ENCODE data around the gene SSH2. TPM values are rescaled to one million over a fixed set of nuclear protein-coding genes. Genes with fewer than 3 reads are reported as not detected.
"Not testable (repeated sequence)": the region's sequence is repeated elsewhere in the genome, so short reads cannot be mapped to it uniquely, and the experiment has no call there.

SSH2 gene
- total RNA-seq, 2 experiments from 2014 or later: 62.9 to 65.8 TPM

- no peaks in the 10 kb centered on the region for H3K27me3 Mint-ChIP-seq
- CTCF ChIA-PET: interaction anchor here (0.6 to 1.4 kb wide), 3 partner anchors 14 to 161 kb away, joined by 3 to 5 read pairs (median 5); no protein-coding TSS in a partner anchor
- POLR2A ChIA-PET: no interaction called here
- no peaks in the 10 kb centered on the region for H3K4me1 Mint-ChIP-seq
- no peak for DNase-seq
- no peak overlapping the region for H3K27ac Mint-ChIP-seq
- H3K36me3 Mint-ChIP-seq (ENCODE audit: low read depth): no peaks in the 10 kb centered on the region
- no peak overlapping the region for H3K4me3 Mint-ChIP-seq
- H3K9me3 Mint-ChIP-seq: no peaks in the 10 kb centered on the region
Observed at GRCh38 chr17:29800457-29800856, 129.6 kb downstream of the SSH2 start.

GRCh38 chr17:29796652-29797051 is 133.4 kb downstream of the SSH2 start:
- peaks cover 3% of the 10 kb centered on the region for H3K36me3 Mint-ChIP-seq (ENCODE audit: low read depth)
- no peaks in the 10 kb centered on the region for H3K4me1 Mint-ChIP-seq
- H3K9me3 Mint-ChIP-seq: no peaks in the 10 kb centered on the region
- no peak overlapping the region for H3K27ac Mint-ChIP-seq
- no peaks in the 10 kb centered on the region for H3K27me3 Mint-ChIP-seq
- DNase-seq: no peak
- ChIA-PET POLR2A (no interaction called here), CTCF (no interaction called here)
- H3K4me3 Mint-ChIP-seq: no peak overlapping the region

DNA sequence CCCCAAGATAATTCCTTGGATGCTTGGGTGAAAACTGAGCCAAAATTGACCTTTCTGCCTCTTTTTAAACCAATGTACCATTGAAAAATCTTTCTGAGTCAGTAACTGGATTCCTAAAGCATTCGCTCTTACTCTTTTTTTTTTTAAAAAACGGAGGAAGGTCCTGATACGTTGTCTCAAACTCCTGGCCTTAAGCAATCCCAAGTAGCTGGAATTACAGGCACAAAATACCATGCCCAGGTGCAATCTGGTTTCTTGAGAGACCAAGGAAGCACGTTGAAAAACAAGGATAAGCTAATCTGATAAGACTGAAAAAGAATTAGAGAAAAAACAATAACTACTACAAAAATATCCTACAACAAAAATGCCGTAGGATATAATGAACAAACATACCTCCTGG is 136.5 kb downstream of the SSH2 start:
- H3K9me3 Mint-ChIP-seq: no peaks in the 10 kb centered on the region
- no peak for DNase-seq
- POLR2A ChIA-PET: no interaction called here
- H3K27ac Mint-ChIP-seq: no peak overlapping the region
- no peak overlapping the region for H3K4me3 Mint-ChIP-seq
- no peaks in the 10 kb centered on the region for H3K27me3 Mint-ChIP-seq
- peaks cover 6% of the 10 kb centered on the region for H3K36me3 Mint-ChIP-seq (ENCODE audit: low read depth)
- no peaks in the 10 kb centered on the region for H3K4me1 Mint-ChIP-seq
- CTCF ChIA-PET: no interaction called here

DNA sequence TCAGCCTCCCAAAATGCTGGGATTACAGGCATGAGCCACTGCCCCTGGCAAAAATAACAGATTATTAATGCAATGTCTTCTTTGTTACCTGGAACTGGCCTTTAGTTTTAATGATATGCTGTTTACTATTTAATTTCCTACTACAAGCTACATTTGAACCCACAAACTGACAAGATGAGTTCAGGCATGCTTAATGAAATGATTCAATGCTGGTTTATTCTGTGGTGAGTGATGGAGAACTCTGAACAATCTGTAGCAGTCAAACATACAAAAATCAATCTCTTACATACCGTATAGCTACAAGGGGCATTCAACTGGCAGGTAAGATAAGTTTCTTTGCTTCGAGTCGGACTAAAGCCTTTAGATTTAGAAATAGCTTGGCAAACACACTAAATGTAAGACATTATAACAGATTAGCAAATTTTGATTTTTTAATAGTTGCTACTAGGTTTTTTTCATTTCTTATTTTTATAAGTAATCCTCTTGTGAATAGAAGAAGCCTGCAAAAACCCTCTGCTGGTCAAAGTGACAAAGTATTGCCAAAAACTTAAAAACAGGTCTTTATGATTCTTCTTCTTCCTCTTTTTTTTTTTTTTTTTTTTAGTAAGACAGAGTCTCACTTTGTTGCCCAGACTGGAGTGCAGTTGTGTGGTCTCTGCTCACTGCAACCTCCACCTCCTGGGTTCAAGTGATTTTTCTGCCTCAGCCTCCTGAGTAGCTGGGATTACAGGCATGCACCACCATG is 138.5 kb downstream of the SSH2 start:
- Mint-ChIP-seq H3K27ac (no peak overlapping the region), H3K4me3 (no peak overlapping the region), H3K4me1 (no peaks in the 10 kb centered on the region), H3K27me3 (no peaks in the 10 kb centered on the region), H3K36me3 (ENCODE audit: low read depth) (peaks cover 6% of the 10 kb centered on the region), H3K9me3 (no peaks in the 10 kb centered on the region)
- CTCF ChIA-PET: interaction anchor here (0.6 to 2.0 kb wide), 4 partner anchors 12 to 230 kb away, joined by 3 to 7 read pairs (median 4); no protein-coding TSS in a partner anchor
- POLR2A ChIA-PET: no interaction called here
- DNase-seq: no peak

- no peaks in the 10 kb centered on the region for H3K4me1 Mint-ChIP-seq
- no peaks in the 10 kb centered on the region for H3K9me3 Mint-ChIP-seq
- ChIA-PET CTCF (interaction anchor here (0.7 to 1.1 kb wide), 2 partner anchors 10 to 165 kb away, joined by 4 read pairs; no protein-coding TSS in a partner anchor), POLR2A (no interaction called here)
- no peak overlapping the region for H3K4me3 Mint-ChIP-seq
- DNase-seq: no peak
- no peak overlapping the region for H3K27ac Mint-ChIP-seq
- H3K27me3 Mint-ChIP-seq: no peaks in the 10 kb centered on the region
- H3K36me3 Mint-ChIP-seq (ENCODE audit: low read depth): peaks cover 6% of the 10 kb centered on the region
Observed at GRCh38 chr17:29789196-29790170, 140.5 kb downstream of the SSH2 start.

DNA sequence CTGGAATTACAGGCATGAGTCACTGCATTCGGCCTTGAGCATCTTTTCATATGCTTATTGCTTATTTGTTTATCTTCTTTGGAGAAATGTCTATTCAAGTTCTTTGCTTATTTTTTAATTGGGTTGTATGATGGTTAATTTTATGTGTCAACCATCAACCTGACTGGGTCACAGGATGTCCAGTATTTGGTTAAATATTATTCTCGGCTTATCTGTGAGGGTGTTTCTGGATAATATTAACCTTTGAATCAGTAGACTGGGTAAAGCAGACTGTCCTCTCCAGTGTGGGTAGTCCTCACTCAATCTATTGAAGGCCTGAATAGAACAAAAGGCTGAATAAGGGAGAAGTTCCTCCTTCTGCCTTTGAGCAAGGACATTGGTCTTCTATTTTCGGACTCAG is 142.0 kb downstream of the SSH2 start:
- Mint-ChIP-seq H3K27ac (no peak overlapping the region), H3K4me1 (peaks cover 2% of the 10 kb centered on the region), H3K4me3 (no peak overlapping the region), H3K27me3 (no peaks in the 10 kb centered on the region), H3K36me3 (ENCODE audit: low read depth) (peaks cover 3% of the 10 kb centered on the region), H3K9me3 (no peaks in the 10 kb centered on the region)
- ChIA-PET POLR2A (no interaction called here), CTCF (no interaction called here)
- DNase-seq: no peak

- no peak overlapping the region for H3K27ac Mint-ChIP-seq
- no peaks in the 10 kb centered on the region for H3K27me3 Mint-ChIP-seq
- ChIA-PET POLR2A (no interaction called here), CTCF (interaction anchor here (4.3 kb wide), 1 partner anchor 144 kb away, joined by 14 read pairs; no protein-coding TSS in a partner anchor)
- H3K4me1 Mint-ChIP-seq: peaks cover 11% of the 10 kb centered on the region
- peaks cover 3% of the 10 kb centered on the region for H3K36me3 Mint-ChIP-seq (ENCODE audit: low read depth)
- no peak for DNase-seq
- H3K4me3 Mint-ChIP-seq: no peak overlapping the region
- no peaks in the 10 kb centered on the region for H3K9me3 Mint-ChIP-seq
Observed at GRCh38 chr17:29782917-29783316, 147.1 kb downstream of the SSH2 start.

DNA sequence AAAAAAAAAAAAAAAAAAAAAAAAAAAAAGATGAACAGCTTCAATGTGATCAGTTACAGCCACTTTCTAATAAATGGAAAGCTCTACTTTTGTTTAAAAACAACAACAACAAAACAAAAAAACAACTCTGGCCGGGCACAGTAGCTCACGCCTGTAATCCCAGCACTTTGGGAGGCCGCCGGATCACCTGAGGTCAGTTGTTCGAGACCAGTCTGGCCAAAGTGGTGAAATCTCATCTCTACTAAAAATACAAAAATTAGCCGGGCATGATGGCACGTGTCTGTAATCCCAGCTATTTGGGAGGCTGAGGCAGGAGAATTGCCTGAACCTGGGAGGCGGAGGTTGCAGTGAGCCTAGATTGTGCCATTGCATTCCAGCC is 150.2 kb downstream of the SSH2 start:
- H3K9me3 Mint-ChIP-seq; H3K27me3 Mint-ChIP-seq; DNase-seq; H3K4me3 Mint-ChIP-seq; H3K36me3 Mint-ChIP-seq (ENCODE audit: low read depth); H3K27ac Mint-ChIP-seq: not testable (repeated sequence)
- peaks cover 11% of the 10 kb centered on the region for H3K4me1 Mint-ChIP-seq
- POLR2A ChIA-PET: interaction anchor here (1.3 to 3.3 kb wide), 3 partner anchors 19 to 140 kb away, joined by 6 to 19 read pairs (median 14); no protein-coding TSS in a partner anchor
- CTCF ChIA-PET: interaction anchor here (0.5 to 7.2 kb wide), 36 partner anchors 10 to 1303 kb away, joined by 3 to 114 read pairs (median 4); partner anchors contain the start of genes ANKRD13B, CORO6 and SSH2

DNA sequence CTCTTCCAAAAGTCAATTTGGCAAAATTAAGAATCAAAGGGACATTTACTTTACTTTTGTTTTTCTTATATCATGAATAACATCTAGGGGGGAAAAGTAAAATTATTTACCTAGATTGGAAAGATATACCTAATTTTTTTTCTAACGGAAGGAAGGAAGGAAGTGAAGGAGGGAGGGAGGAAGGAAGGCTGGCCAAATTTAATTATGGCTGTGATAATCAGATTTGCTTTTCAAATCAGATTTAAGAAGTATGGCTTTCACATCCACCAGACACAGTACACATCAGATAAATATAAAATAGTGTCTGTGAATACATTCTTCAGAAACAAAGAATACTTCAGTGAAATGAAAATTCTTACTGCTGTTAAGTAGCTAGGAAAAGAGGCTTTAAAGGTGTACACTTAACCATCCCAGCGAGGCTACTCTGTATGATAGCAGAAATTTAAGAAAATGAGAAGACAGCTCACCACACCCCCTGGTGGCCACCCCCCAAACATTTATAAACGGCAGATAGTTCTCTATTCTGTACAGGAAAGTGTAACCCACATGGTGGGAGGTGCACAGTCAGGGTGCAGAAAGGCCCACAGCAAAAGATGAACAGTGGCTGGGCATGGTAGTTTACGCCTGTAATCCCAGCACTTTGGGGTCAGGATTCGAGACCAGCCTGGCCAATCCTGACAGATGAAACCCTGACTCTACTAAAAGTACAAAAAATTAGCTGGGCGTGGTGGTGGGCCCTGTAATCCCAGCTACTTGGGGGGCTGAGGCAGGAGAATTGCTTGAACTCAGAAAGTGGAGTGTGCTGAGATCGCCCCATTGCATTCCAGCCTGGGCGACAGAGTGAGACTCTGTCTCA is 150.8 kb downstream of the SSH2 start:
- peaks cover 11% of the 10 kb centered on the region for H3K4me1 Mint-ChIP-seq
- H3K27ac Mint-ChIP-seq: no peak overlapping the region
- POLR2A ChIA-PET: interaction anchor here (1.3 to 3.3 kb wide), 4 partner anchors 18 to 161 kb away, joined by 6 to 19 read pairs (median 11); no protein-coding TSS in a partner anchor
- H3K9me3 Mint-ChIP-seq: no peaks in the 10 kb centered on the region
- H3K27me3 Mint-ChIP-seq: no peaks in the 10 kb centered on the region
- DNase-seq: peak; percentile 81
- no peak overlapping the region for H3K4me3 Mint-ChIP-seq
- H3K36me3 Mint-ChIP-seq (ENCODE audit: low read depth): peaks cover 5% of the 10 kb centered on the region
- CTCF ChIA-PET: interaction anchor here (0.5 to 7.2 kb wide), 37 partner anchors 11 to 1304 kb away, joined by 3 to 114 read pairs (median 4); partner anchors contain the start of genes ANKRD13B, CORO6 and SSH2

GRCh38 chr17:29777663-29778062 is 152.4 kb downstream of the SSH2 start:
- Mint-ChIP-seq H3K27ac (no peak overlapping the region), H3K36me3 (ENCODE audit: low read depth) (peaks cover 5% of the 10 kb centered on the region), H3K27me3 (no peaks in the 10 kb centered on the region), H3K9me3 (no peaks in the 10 kb centered on the region), H3K4me3 (no peak overlapping the region), H3K4me1 (peaks cover 9% of the 10 kb centered on the region)
- ChIA-PET POLR2A (interaction anchor here (1.6 to 3.3 kb wide), 2 partner anchors 138 to 160 kb away, joined by 8 to 19 read pairs; no protein-coding TSS in a partner anchor), CTCF (interaction anchor here (0.7 to 7.2 kb wide), 6 partner anchors 37 to 292 kb away, joined by 3 to 114 read pairs (median 3); no protein-coding TSS in a partner anchor)
- DNase-seq: no peak

GRCh38 chr17:29776026-29776425 is 154.0 kb downstream of the SSH2 start:
- ChIA-PET POLR2A (no interaction called here), CTCF (interaction anchor here (0.7 to 7.2 kb wide), 4 partner anchors 22 to 179 kb away, joined by 3 to 114 read pairs (median 26); no protein-coding TSS in a partner anchor)
- Mint-ChIP-seq H3K4me3 (no peak overlapping the region), H3K27me3 (no peaks in the 10 kb centered on the region), H3K9me3 (no peaks in the 10 kb centered on the region), H3K27ac (no peak overlapping the region), H3K4me1 (peaks cover 9% of the 10 kb centered on the region), H3K36me3 (ENCODE audit: low read depth) (peaks cover 3% of the 10 kb centered on the region)
- no peak for DNase-seq

DNA sequence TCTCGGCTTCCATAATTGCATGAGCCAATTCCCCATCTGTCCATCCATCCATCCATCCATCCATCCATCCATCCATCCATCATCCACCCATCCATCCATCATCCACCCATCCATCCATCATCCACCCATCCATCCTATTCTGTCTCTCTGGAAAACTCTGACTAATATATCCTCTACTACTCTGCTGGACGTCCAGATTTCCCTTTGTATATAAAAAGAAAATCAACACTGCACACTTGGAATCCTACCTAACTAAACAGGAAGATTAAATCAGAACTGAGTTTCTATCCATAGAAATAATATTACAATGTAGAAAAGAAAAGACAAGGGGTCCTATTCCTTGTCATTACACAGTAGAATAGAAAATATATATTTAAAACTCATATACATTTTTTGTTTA is 157.0 kb downstream of the SSH2 start:
- peaks cover 3% of the 10 kb centered on the region for H3K36me3 Mint-ChIP-seq (ENCODE audit: low read depth)
- no peaks in the 10 kb centered on the region for H3K4me1 Mint-ChIP-seq
- H3K9me3 Mint-ChIP-seq: no peaks in the 10 kb centered on the region
- POLR2A ChIA-PET: no interaction called here
- H3K4me3 Mint-ChIP-seq: no peak overlapping the region
- H3K27me3 Mint-ChIP-seq: no peaks in the 10 kb centered on the region
- H3K27ac Mint-ChIP-seq: no peak overlapping the region
- CTCF ChIA-PET: interaction anchor here (1.5 kb wide), 1 partner anchor 134 kb away, joined by 5 read pairs; no protein-coding TSS in a partner anchor
- DNase-seq: no peak

Data from activated CD4-positive, alpha-beta memory T cell treated with anti-CD3 and anti-CD28 coated beads, Interleukin-2, amount 10 ng/mL, durations not matched to agents 7 days and 5 days (primary cell).